DND-41 (cell line): Measurements from ENCODE around the gene TSPAN9.

Source experiments
- ATAC-seq: fragments of 200-7000 bp; cut with Tn5 transposase; 3 replicates; pipeline ENCODE4 v1.9.1; 2021; ENCODE audit warnings: low read depth; ENCODE audit not compliant: insufficient read depth
- DNase-seq: peaks from one replicate; pipeline ENCODE4 v3.0.0-alpha.2; 2020
- H2AFZ ChIP-seq: 2 replicates; pipeline ENCODE4 v1.6.0; 2012; ENCODE audit warnings: low read depth, low read length
- H3K27ac ChIP-seq: 2 replicates; pipeline ENCODE4 v1.5.1; 2012; ENCODE audit warnings: low read length, inconsistent platforms
- H3K27me3 ChIP-seq: fragments of 200-600 bp; sonication (generic); 2 replicates; pipeline ENCODE4 v1.6.0; 2012; ENCODE audit warnings: low read length, mild to moderate bottlenecking, inconsistent platforms; ENCODE audit not compliant: insufficient read depth, poor library complexity
- H3K36me3 ChIP-seq: 2 replicates; pipeline ENCODE4 v1.5.1; 2012; ENCODE audit warnings: low read length, inconsistent platforms; ENCODE audit not compliant: insufficient read depth
- H3K4me1 ChIP-seq: 2 replicates; pipeline ENCODE4 v1.5.1; 2012; ENCODE audit warnings: mild to moderate bottlenecking, low read length; ENCODE audit not compliant: insufficient read depth
- H3K4me2 ChIP-seq: 2 replicates; pipeline ENCODE4 v1.6.0; 2012; ENCODE audit warnings: mild to moderate bottlenecking, moderate library complexity, low read length, inconsistent platforms; ENCODE audit not compliant: insufficient read depth
- H3K4me3 ChIP-seq, 2 experiments: fragments of 200-600 bp in 1 of 2; shearing (Covaris generic) in 1 of 2; 2 replicates each; pipeline ENCODE4 v1.5.1; 2012 to 2016; ENCODE audit warnings: inconsistent platforms in 2 of 2, low read length in 2 of 2, mild to moderate bottlenecking in 2 of 2, low read depth in 1 of 2, moderate library complexity in 1 of 2
- H3K79me2 ChIP-seq: 2 replicates; pipeline ENCODE4 v1.6.0; 2012; ENCODE audit warnings: low read length, inconsistent platforms; ENCODE audit not compliant: insufficient read depth
- H3K9ac ChIP-seq: 2 replicates; pipeline ENCODE4 v1.6.0; 2012; ENCODE audit warnings: low read depth, mild to moderate bottlenecking, inconsistent platforms, low read length, moderate library complexity
- H3K9me3 ChIP-seq: 2 replicates; pipeline ENCODE4 v1.5.1; 2012; ENCODE audit warnings: low read length, moderate library complexity, mild to moderate bottlenecking, inconsistent platforms; ENCODE audit not compliant: insufficient read depth, severe bottlenecking
- H4K20me1 ChIP-seq: 2 replicates; pipeline ENCODE4 v1.6.0; 2012; ENCODE audit warnings: low read length; ENCODE audit not compliant: insufficient read depth
- EZH2 ChIP-seq: IDR thresholded peaks from 3 replicates; pipeline ENCODE4 v1.6.1; 2012; ENCODE audit warnings: borderline replicate concordance, low read depth, mild to moderate bottlenecking, moderate library complexity, low read length, inconsistent platforms; ENCODE audit not compliant: severe bottlenecking
- TF ChIP-seq, protein P1 (sequence below): IDR thresholded peaks from 2 replicates; pipeline ENCODE4 v1.5.1; 2012; ENCODE audit warnings: borderline replicate concordance, low read length, moderate library complexity, mild to moderate bottlenecking; ENCODE audit not compliant: poor library complexity, severe bottlenecking; ENCODE audit errors: extremely low read depth

Gene TSPAN9

DNA sequence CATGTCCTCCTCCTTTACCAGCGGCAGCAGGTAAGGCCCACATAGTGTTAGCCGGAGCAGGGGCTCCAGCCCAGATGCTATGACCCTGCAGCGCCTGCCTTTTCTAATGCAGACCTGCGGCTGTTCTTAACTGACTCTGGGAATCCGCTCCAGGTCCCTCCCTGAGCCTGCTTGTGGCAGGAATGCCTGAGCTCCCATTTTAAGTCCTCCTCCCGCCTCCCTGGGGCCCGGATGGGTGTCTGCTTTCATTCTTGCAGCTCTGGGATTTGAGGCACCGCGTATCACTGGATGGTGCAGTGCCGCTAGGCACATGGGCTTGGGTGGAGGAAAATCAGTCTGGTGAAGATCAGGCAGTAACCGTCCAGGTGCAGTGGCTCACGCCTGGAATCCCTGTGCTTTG lies 7.6 kb downstream of the TSPAN9 start:
- no peak for ATAC-seq
- no peaks in the 10 kb centered on the region for H3K79me2 ChIP-seq
- no peak for TF ChIP-seq EZH2
- TF ChIP-seq, protein P1, sequence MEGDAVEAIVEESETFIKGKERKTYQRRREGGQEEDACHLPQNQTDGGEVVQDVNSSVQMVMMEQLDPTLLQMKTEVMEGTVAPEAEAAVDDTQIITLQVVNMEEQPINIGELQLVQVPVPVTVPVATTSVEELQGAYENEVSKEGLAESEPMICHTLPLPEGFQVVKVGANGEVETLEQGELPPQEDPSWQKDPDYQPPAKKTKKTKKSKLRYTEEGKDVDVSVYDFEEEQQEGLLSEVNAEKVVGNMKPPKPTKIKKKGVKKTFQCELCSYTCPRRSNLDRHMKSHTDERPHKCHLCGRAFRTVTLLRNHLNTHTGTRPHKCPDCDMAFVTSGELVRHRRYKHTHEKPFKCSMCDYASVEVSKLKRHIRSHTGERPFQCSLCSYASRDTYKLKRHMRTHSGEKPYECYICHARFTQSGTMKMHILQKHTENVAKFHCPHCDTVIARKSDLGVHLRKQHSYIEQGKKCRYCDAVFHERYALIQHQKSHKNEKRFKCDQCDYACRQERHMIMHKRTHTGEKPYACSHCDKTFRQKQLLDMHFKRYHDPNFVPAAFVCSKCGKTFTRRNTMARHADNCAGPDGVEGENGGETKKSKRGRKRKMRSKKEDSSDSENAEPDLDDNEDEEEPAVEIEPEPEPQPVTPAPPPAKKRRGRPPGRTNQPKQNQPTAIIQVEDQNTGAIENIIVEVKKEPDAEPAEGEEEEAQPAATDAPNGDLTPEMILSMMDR = no peak
- H3K4me3 ChIP-seq = no peak overlapping the region
- no peaks in the 10 kb centered on the region for H3K27me3 ChIP-seq
- H3K9ac ChIP-seq = no peak overlapping the region
- H3K27ac ChIP-seq = no peak overlapping the region
- no peak for DNase-seq
- H4K20me1 ChIP-seq = no peaks in the 10 kb centered on the region
- H3K4me2 ChIP-seq = no peak overlapping the region
- 0 out of 2 replicates have a peak, but pooled peaks cover 3% of the 10 kb centered on the region for H3K4me1 ChIP-seq
- H3K36me3 ChIP-seq = no peaks in the 10 kb centered on the region
- H2AFZ ChIP-seq = no peak overlapping the region
- H3K9me3 ChIP-seq = no peaks in the 10 kb centered on the region

DNA sequence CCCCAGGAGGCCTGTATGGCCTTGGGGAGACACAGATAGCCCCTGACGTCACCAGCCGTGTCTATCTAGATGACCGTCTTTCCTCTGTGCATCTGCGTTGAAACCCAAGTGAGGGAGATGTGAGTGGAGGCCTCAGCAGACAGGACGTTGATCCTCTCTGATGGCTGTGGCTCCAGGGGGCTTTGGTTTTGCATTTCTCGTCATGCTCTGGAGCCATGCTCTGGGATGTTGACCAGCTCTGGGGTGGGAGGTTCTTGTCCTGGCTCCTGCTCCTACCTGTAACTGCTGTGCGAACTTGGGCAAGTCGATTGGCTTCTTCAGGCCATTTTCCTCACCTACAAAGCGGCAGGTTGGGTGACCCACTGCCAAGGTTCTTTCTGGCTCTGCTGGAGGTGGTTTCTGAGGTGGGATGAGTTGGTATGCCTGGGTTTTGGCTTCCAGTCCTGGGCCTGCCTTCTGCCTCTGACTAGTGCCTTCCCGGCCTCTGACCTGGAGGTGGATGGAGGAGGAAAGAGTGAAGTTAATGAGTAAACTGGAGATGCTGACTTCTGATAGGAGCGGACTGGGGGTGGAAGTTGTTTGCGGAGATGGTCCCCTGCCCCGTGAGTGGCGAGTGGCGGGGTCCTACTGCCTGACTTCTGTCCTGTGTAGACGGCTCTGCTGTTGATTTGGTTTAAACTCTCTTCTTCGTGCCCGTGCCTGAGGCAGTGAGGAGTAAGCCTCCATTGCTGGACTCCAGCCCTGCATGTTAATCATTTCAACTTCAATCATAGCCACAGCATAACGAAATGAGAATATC lies 8.4 kb downstream of the TSPAN9 start:
- DNase-seq = no peak
- H3K27ac ChIP-seq = no peak overlapping the region
- TF ChIP-seq EZH2 = no peak
- TF ChIP-seq, protein P1 = no peak
- no peak overlapping the region for H3K4me3 ChIP-seq
- no peak overlapping the region for H3K9ac ChIP-seq
- H3K4me1 ChIP-seq = 0 out of 2 replicates have a peak, but pooled peaks cover 3% of the 10 kb centered on the region
- no peak overlapping the region for H2AFZ ChIP-seq
- H4K20me1 ChIP-seq = no peaks in the 10 kb centered on the region
- no peaks in the 10 kb centered on the region for H3K9me3 ChIP-seq
- no peak for ATAC-seq
- H3K36me3 ChIP-seq = no peaks in the 10 kb centered on the region
- H3K79me2 ChIP-seq = no peaks in the 10 kb centered on the region
- peaks cover 1% of the 10 kb centered on the region for H3K27me3 ChIP-seq
- H3K4me2 ChIP-seq = no peak overlapping the region

DNA sequence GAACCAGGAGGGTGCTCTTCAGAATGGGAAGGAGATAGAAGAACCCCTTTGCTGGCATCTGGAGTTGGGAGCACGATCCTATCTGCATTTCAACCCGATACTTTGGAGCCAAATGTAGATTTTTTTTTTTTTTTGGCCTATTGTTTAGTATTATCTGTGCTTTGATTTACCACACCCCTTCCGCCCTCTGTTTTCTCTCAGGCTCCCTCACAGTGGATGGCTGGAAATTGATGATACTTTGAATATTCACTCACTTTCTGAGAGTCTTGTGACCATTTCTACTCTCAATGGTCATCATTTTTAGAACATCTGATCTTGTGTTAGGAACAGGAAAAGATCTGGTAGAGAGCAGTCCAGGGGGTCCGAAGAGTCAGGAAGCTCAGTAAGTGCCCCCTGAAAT lies 9.0 kb downstream of the TSPAN9 start:
- H3K27ac ChIP-seq = no peak overlapping the region
- TF ChIP-seq, protein P1 = no peak
- TF ChIP-seq EZH2 = no peak

More for the DNA sequence above, 9.0 kb downstream of the TSPAN9 start:
- peaks cover 4% of the 10 kb centered on the region for H3K27me3 ChIP-seq
- H3K4me3 ChIP-seq = no peak overlapping the region
- H3K9ac ChIP-seq = no peak overlapping the region
- no peak for ATAC-seq
- H2AFZ ChIP-seq = no peak overlapping the region
- H3K36me3 ChIP-seq = no peaks in the 10 kb centered on the region
- DNase-seq = no peak
- H3K4me2 ChIP-seq = no peak overlapping the region
- H3K79me2 ChIP-seq = no peaks in the 10 kb centered on the region
- no peaks in the 10 kb centered on the region for H3K9me3 ChIP-seq
- H3K4me1 ChIP-seq = 0 out of 2 replicates have a peak, but pooled peaks cover 3% of the 10 kb centered on the region
- no peaks in the 10 kb centered on the region for H4K20me1 ChIP-seq
